Effector CD8-positive, alpha-beta T cell (primary cell): ENCODE measurements around the gene ATL2.
"Not testable (repeated sequence)": the region's sequence is repeated elsewhere in the genome, so short reads cannot be mapped to it uniquely, and the experiment has no call there.

ENCODE experiments used
- DNase-seq: peaks from one replicate; lab custom pipeline; 2025; lab: John Stamatoyannopoulos, UW

The ATL2 gene

DNA sequence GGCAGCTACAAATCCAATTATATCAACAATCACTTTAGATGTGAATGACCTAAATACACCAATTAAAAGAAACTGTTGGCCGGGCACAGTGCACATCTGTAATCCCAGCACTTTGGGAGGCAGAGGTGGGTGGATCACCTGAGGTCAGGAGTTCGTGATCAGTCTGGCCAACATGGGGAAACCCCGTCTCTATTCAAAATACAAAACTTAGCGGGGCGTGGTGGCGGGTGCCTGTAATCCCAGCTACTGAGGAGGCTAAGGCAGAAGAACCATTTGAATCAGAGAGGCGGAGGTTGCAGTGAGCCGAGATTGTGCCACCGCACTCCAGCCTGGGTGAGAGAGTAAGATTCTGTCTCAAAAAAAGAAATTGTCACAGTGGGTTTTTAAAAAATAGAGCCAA lies 49.5 kb downstream of the ATL2 start:
- no peak for DNase-seq

- no peak for DNase-seq
Observed at GRCh38 chr2:38323623-38324022, 53.5 kb downstream of the ATL2 start.

DNA sequence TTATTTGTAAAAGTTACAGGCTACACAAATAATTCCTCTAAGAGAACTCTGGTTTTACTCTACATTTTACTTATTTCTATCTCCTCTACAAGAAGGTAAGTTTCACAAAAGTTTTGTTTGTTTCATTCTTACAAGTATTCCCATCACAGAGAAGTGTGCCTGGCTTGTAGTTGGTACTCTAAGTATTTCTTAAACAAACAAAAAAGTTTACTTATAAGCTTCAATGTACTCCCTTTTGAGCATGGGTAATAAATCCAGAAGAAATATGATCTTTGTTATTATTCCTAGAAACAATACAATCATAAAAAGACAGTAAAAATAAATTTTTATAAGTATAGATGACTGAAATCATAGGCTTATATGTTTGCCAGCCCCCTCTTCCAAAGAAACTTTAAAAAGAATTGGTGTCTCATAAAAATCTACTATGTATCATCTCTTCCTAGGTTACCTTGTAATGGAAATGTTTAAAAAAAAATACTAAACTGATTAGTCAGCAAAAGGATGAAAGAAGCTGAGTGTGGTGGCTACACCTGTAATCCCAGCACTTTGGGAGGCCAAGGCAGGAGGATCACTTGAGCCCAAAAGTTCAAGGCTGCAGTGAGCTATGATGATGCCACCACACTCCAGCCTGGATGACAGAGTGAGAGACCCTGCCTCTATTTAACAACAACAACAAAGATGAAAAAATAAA lies 54.7 kb downstream of the ATL2 start:
- no peak for DNase-seq

DNA sequence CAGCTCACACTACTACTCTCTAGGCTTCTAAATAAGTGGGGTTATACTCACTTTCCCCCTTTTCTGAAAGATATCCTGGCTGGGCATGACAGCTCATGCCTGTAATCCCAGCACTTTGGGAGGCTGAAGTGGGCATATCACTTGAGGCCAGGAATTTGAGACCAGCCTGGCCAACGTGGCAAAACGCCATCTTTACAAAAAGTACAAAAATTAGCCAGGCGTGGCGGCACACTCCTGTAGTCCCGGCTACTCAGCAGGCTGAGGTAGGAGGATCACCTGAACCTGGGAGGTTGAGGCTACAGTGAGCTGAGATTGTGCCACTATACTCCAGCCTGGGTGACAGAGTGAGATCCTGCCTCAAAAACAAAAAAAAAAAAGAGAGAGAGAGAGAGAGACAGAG lies 57.8 kb downstream of the ATL2 start:
- not testable (repeated sequence) for DNase-seq

DNA sequence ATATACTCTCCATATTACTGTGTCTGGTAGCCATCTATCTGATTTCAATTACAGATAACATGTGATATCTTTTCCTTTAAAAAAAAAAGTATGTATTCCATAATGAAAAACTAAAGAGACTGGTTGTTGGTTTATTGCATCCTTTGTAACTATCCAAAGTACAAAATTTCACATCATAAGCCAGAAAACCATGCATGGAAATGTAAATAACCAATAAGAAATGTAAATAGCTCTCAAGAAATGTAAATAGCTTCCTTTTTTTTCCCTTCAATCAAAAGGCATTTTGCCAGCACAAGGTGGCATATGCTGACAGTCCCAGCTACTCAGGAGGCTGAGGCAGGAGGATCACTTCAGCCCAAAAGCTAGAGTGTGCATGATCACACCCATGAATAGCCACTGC lies 59.3 kb downstream of the ATL2 start:
- no peak for DNase-seq

- no peak for DNase-seq
Observed at GRCh38 chr2:38315707-38316333, 61.3 kb downstream of the ATL2 start.

DNA sequence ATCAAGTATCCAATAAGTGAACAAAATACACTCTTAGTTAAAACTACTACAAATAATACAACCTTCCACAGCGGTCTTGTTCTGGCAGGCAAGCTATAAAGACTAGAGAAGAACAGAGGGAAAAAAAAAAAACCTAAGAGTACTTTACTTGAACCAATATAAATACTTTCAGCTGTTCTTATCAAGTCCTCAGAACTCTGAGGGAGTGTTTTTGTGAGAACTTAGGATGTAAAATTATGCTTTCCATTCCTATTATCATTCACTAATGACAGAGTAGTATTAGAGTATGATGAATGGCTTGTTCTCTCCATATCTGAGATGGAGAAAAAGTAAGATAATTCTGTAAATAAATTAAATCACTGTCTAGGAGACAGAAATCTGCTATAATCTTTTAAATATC lies 68.3 kb downstream of the ATL2 start:
- DNase-seq: no peak

GRCh38 chr2:38301969-38302702 lies 74.9 kb downstream of the ATL2 start:
- no peak for DNase-seq

DNA sequence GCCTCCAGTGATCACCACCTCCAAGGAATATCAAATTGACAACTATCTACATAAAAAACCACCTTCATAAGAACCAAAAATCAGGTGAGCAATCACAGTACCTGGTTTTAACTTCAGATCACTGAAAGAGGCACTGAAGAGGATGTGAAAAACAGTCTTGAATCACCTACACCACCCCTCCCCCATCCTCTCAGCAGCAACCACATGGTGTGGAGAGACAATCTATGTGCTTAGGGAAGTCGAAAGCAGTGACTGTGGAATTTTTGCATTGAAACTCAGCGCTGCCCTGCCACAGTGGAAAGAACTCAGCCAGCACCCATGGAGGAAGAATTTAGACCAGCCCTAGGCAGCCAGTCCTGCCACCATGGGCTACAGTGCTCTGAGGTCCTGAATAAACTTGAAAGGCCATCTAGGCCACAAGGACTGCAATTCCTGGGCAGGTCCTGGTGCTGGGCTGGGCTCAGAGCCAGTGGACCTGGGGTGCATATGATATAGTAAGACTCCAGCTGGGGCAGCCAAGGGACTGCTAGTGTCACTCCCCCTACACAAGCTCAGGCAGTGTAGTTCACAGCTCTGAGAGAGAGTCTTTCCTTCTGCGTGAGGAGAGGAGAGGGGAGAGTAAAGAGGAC lies 75.6 kb downstream of the ATL2 start:
- no peak for DNase-seq

DNA sequence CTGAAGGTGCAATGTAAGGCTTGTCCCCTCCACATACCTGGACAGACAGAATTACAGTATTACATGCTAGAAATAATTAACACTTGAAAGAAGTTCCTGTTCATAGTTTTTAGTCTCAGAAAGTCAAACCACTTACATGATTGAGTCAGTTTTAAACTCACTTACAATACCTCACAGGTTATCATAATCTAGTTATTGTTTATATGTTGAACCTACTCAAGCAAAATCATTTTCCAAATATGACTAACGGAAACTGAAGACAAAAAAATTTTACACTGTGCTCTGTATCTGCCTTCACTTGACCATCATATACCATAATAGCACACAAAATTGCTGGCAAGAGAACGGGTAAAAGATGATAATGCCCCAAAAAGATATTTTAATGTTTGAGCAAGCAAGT lies 78.5 kb downstream of the ATL2 start:
- no peak for DNase-seq

- no peak for DNase-seq
Observed at GRCh38 chr2:38296197-38296780, 80.8 kb downstream of the ATL2 start.

DNA sequence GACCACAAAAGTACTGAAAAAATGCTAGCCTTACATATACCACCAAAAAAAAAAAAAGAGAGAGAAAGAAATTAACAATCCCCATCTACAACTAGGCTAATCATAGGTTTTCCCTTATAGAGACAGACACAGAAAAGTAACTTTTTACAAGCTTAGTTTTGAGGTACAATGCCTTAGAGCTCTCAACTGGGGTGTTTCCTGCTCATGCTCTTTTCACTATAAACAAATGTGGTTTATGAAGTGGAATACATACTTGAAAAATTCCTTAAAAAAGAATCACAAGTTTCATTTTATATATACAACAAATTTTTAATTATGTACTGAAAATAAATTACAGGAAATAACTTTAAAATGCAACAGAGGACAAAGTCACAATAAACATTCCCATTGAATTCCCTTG lies 82.5 kb downstream of the ATL2 start:
- DNase-seq: no peak

DNA sequence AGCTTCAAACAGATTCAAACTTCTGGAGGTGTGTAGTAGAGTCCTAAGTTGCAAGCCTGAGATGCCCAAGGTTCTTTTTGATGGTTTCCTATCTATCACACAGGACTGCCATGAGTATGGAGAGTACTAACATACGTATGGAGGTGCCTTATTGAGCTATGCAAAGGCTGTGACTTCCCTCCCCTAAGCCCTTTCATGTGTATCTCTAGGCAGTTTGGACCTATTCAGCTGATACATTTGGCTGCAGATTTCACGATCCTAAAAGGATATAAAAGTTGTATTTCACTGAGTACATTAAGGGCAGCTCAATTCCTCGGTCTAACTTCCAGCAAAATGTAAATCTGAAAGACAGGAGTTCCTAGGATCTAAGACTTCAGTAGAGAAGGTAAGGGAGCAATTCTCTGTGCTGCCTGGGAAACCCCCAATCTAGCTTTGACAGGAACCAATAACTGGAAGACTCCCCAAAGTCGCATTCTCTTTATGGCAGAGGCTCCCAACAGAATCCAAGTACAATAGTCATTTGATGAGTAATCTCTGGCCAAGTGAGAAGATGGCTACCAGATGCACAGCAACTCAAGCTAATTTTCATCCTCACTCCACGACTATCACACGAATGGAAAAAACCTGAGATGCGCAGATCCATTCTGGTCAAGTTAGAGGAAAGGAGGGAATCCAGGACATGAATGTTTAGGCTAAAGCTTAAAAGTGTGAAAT lies 83.8 kb downstream of the ATL2 start:
- DNase-seq: no peak

- DNase-seq: no peak
Observed at GRCh38 chr2:38290332-38290731, 86.7 kb downstream of the ATL2 start.

- no peak for DNase-seq
Observed at GRCh38 chr2:38284971-38285370, 92.1 kb downstream of the ATL2 start.

GRCh38 chr2:38281095-38281742 lies 95.9 kb downstream of the ATL2 start:
- no peak for DNase-seq

DNA sequence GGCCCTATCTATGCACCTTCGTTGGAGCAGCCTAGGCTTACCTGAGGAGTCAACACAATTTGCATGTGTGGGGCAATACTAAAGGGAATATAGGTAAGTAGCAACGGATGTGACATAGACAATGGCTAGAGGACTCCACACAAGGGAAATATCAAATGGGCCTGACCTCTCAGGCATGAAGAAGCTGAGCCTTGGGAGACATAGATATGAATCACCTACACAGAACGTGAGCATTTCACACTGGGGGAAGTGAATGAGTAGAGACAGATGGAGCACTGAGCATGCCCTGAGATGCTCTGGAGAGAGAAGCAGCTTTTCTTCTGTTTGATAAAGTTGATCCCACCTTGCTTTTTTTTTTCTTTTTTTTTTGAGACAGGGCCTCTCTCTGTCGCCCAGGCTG lies 97.9 kb downstream of the ATL2 start:
- no peak for DNase-seq

DNA sequence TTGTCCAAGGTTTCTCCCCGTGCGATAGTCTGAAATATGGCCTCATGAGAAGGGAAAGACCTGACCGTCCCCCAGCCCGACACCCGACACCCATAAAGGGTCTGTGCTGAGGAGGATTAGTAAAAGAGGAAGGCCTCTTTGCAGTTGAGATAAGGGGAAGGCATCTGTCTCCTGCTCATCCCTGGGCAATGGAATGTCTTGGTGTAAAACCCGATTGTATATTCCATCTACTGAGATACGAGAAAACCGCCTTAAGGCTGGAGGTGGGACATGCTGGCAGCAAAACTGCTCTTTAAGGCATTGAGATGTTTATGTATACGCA lies 99.0 kb downstream of the ATL2 start:
- not testable (repeated sequence) for DNase-seq

DNA sequence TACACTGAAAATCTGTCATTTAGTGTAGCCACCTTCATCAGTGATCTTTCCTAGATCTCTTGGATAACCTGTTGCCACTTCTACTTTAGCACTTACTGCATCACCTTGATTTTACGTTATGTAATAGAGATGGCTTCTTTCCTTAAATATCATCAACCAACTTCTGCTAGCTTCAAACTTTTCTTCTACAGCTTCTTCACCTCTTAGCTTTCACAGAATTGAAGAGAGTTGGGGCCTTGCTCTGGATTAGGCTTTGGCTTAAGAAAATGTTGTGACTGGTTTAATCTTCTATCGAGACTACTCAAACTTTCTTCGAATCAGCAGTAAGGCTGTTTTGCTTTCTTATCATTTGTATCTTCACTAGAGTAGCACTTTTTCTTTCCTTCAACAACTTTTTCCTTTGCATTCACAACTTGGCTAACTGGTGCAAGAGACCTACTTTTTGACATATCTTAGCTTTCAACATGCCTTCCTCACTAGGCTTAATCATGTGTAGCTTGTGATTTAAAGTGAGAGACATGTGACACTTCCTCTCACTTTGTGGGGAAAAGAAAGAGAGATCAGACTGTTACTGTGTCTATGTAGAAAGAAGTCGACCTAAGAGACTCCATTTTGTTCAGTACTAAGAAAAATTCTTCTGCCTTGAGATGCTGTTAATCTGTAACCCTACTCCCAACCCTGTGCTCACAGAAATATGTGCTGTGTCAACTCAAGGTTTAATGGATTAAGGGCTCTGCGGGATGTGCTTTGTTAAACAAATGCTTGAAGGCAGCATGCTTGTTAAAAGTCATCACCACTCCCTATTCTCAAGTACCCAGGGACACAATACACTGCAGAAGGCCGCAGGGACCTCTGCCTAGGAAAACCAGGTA lies 99.6 kb downstream of the ATL2 start:
- no peak for DNase-seq
